Mesothelial cell of epicardium (in vitro differentiated cells): ENCODE measurements around the gene RAPGEF4. TPM values are rescaled to one million over a fixed set of nuclear protein-coding genes. Genes with fewer than 3 reads are reported as not detected.

ENCODE experiments used
- DNase-seq, 2 experiments: peaks; one replicate each; pipeline ENCODE4 v3.0.0; 2021; ENCODE audit warnings: low spot score in 2 of 2; ENCODE audit not compliant: unreplicated experiment in 2 of 2
- H3K27ac Mint-ChIP-seq: 2 replicates; pipeline ENCODE4 v1.8.0; 2021; ENCODE audit warnings: mixed read lengths
- H3K27me3 Mint-ChIP-seq: 2 replicates; pipeline ENCODE4 v1.8.0; 2021; ENCODE audit warnings: low read depth, mixed read lengths
- H3K36me3 Mint-ChIP-seq: 2 replicates; pipeline ENCODE4 v1.8.0; 2021; ENCODE audit warnings: mixed read lengths
- H3K4me1 Mint-ChIP-seq: 2 replicates; pipeline ENCODE4 v1.8.0; 2021; ENCODE audit warnings: mixed read lengths
- H3K4me3 Mint-ChIP-seq: 2 replicates; pipeline ENCODE4 v1.8.0; 2021; ENCODE audit warnings: mild to moderate bottlenecking, moderate library complexity, mixed read lengths
- H3K9me3 Mint-ChIP-seq: 2 replicates; pipeline ENCODE4 v1.8.0; 2021; ENCODE audit warnings: mixed read lengths
- total RNA-seq: library from RNA; stranded (reverse); gene quantifications from 3 replicates; pipeline ENCODE4 v1.2.1, GENCODE V29; 2021
- TF ChIP-seq, protein P1 (sequence below): fragments of 200-600 bp; sonication (generic); IDR thresholded peaks from one replicate; pipeline ENCODE4 v1.5.0; 2021; ENCODE audit warnings: antibody characterized with exemption; ENCODE audit not compliant: unreplicated experiment

RAPGEF4 gene
- total RNA-seq, 1 donor from 2014 or later = 24.7 TPM

DNA sequence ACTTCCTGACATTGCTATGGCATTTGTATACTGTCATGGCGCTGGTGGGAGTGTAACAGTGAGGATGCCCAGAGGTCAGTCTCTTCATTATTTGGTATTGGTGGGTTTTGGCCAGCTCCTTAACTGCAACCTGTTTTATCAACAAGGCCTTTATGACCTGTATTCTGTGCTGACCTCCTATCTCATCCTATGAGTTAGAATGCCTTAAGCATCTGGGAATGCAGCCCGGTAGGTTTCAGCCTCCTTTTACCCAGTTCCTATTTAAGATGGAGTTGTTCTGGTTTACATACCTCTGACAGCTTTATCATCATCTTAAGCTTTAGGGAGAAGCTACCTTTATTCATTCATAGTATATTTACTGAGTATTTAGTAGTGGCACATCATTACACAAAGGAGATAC is 103.8 kb downstream of the RAPGEF4 start:
- H3K27ac Mint-ChIP-seq = no peak overlapping the region
- H3K27me3 Mint-ChIP-seq = no peaks in the 10 kb centered on the region
- H3K9me3 Mint-ChIP-seq = no peaks in the 10 kb centered on the region
- no peak for DNase-seq
- no peak overlapping the region for H3K4me3 Mint-ChIP-seq
- peaks cover 42% of the 10 kb centered on the region for H3K4me1 Mint-ChIP-seq
- TF ChIP-seq, protein P1, sequence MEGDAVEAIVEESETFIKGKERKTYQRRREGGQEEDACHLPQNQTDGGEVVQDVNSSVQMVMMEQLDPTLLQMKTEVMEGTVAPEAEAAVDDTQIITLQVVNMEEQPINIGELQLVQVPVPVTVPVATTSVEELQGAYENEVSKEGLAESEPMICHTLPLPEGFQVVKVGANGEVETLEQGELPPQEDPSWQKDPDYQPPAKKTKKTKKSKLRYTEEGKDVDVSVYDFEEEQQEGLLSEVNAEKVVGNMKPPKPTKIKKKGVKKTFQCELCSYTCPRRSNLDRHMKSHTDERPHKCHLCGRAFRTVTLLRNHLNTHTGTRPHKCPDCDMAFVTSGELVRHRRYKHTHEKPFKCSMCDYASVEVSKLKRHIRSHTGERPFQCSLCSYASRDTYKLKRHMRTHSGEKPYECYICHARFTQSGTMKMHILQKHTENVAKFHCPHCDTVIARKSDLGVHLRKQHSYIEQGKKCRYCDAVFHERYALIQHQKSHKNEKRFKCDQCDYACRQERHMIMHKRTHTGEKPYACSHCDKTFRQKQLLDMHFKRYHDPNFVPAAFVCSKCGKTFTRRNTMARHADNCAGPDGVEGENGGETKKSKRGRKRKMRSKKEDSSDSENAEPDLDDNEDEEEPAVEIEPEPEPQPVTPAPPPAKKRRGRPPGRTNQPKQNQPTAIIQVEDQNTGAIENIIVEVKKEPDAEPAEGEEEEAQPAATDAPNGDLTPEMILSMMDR = no peak
- H3K36me3 Mint-ChIP-seq = no peaks in the 10 kb centered on the region

DNA sequence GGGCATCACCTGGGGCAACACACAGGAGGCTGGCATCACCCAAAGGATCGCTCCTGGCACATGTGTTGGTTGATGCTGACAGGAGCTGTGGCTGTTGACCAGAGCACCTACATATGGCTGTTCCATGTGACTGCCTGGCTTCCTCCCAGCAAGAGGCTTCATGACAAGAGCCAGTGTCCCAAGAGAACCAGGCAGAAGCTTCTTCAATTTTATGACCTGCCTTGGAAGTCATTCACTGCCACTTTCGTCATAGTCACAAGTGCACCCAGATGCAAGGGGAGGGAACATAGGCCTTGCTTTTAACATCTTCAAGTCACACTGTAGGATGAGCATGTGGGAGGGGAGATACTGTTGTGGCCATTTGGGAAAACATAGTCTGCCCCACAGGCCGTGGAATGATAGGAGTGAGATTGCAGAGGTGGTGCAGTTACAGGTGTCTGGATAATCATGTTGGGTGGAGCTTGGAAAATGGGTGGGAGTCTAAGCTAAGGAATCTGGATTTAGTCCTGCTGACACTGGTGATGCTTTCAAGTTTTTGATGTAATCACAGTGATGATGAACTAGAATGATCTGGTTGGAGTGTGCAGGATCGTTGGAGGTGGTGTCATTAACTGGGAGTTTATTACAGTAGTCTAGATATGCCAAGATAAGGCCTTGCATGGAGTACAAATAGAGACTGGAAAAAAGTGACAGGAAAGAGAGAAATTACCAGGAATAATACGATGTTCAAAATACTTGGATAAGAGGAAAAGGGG is 107.0 kb downstream of the RAPGEF4 start:
- no peak overlapping the region for H3K4me3 Mint-ChIP-seq

DNA sequence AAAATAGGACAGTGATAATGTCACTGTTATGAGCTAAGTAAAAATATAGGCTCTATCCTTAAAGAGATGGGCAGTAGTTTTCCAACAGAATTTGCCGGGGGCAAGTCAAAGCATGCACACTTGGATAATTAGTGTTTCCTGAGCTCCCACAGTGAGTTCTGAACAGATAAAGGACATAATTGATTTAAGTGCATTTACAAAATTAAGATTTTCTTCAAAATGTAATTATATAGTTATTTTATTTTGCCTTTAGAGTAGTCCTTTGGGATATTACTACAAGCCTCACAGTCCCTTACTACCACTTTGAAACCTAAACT is 107.6 kb downstream of the RAPGEF4 start:
- no peaks in the 10 kb centered on the region for H3K9me3 Mint-ChIP-seq
- H3K27ac Mint-ChIP-seq = no peak overlapping the region
- H3K36me3 Mint-ChIP-seq = no peaks in the 10 kb centered on the region
- H3K27me3 Mint-ChIP-seq = no peaks in the 10 kb centered on the region
- H3K4me3 Mint-ChIP-seq = no peak overlapping the region
- TF ChIP-seq, protein P1 = no peak
- DNase-seq = no peak
- H3K4me1 Mint-ChIP-seq = peaks cover 38% of the 10 kb centered on the region

More for the DNA sequence above, 107.0 kb downstream of the RAPGEF4 start:
- no peak for DNase-seq
- no peaks in the 10 kb centered on the region for H3K27me3 Mint-ChIP-seq
- no peaks in the 10 kb centered on the region for H3K9me3 Mint-ChIP-seq
- peaks cover 33% of the 10 kb centered on the region for H3K4me1 Mint-ChIP-seq
- H3K36me3 Mint-ChIP-seq = no peaks in the 10 kb centered on the region
- TF ChIP-seq, protein P1 = no peak
- H3K27ac Mint-ChIP-seq = no peak overlapping the region

DNA sequence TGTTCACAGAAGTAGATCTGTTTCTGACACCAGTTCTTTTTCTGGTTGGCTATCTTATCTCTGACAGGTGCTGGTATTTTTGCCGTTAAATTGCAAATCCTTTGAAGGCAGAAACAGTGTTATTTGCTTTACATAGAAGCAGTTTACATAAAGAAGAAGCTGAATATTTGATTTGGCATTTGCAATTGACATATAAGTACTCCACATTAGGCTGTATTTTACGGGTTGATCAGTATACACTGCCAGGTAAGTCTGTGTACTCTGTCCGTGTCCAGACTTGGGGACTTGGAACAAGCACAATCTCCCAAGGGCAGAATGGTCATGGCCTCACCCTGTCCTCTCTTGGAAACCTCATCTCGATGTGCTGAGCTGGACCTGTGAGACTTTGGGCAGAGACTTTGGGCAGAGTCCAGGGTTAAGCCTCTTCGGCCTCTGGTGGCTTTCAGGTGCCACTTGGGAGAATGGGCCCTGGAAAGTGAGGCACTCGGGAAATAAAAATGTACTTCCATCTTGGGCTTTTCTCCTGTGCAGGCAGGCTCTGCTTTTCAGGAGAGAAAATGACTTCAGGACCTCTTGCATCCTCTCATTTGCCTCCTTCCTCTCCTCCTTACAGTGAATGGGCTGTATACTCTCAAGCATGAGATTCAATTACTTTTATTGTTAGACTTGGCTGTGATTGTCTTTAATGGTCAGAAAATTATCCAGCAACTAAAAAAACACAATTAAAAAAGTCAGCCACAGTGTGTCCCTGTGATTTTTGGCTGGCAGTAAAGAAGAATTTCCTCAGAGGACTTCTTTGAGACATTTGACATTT is 108.5 kb downstream of the RAPGEF4 start:
- Mint-ChIP-seq H3K36me3 (no peaks in the 10 kb centered on the region), H3K27me3 (no peaks in the 10 kb centered on the region), H3K9me3 (no peaks in the 10 kb centered on the region), H3K27ac (no peak overlapping the region), H3K4me1 (peaks cover 44% of the 10 kb centered on the region), H3K4me3 (no peak overlapping the region)
- DNase-seq = no peak
- TF ChIP-seq, protein P1 = no peak

DNA sequence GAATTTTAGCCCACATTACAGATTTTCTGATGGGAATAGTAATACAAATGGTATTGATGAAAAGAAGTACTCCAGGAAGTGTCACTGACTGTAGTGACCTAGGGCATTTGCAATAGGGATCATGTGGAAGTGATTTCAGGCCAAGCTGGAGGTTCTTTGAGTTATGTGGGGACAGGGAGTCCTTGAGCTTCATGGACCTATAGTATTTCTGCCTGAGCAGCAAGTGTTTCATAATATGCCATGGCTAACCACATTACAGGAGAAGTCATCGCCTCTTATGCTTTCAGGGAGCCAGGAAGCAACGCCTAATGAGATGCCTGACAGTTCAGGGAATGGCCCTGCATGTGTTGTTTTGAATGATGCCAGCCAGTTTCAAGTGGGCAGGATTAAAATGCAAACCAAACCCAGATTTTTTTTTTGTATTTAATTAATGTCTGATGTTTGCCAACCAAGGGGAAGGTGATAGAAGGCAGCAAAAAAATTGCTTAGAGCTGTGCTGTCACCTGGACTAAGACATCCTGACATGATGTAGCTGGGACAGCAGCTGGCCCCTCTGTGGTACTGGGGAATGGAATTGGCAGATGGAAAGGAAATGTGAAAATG is 109.5 kb downstream of the RAPGEF4 start:
- Mint-ChIP-seq H3K4me1 (peaks cover 44% of the 10 kb centered on the region), H3K27ac (no peak overlapping the region), H3K27me3 (no peaks in the 10 kb centered on the region), H3K9me3 (no peaks in the 10 kb centered on the region), H3K4me3 (no peak overlapping the region), H3K36me3 (no peaks in the 10 kb centered on the region)
- DNase-seq = no peak
- TF ChIP-seq, protein P1 = no peak
